ENCODE measurements around the gene NTN1. TPM values are rescaled to one million over a fixed set of nuclear protein-coding genes. Genes with fewer than 3 reads are reported as not detected.

The NTN1 gene
- polyA plus RNA-seq, 3 donors: 0.03 to 0.04 TPM; not detected in 1

- H3K4me2 ChIP-seq (replicated peaks; ENCODE audit: extremely low read depth, low read length, poor library complexity, severe bottlenecking): no peak overlapping the region
- no peak overlapping the region for H2AFZ ChIP-seq (ENCODE audit: insufficient read depth, low read depth, low read length, poor library complexity, severe bottlenecking)
- no peaks in the 10 kb centered on the region for H3K36me3 ChIP-seq (replicated peaks in 1 of 2; ENCODE audit: control insufficient read depth in 1 of 2, insufficient read depth in 2 of 2, low read length in 2 of 2)
- Mint-ChIP-seq H3K9me3 (peaks cover 0 to 3% (median 0%) of the 10 kb centered on the region in 7 donors), H3K27ac (peak overlapping the region in 2 of 7 donors; percentile 19 to 79), H3K4me3 (no peak overlapping the region), H3K36me3 (peaks cover 0 to 3% of the 10 kb centered on the region in 2 donors), H3K27me3 (ENCODE audit: low read depth in 3 of 3) (peaks cover 1 to 22% (median 19%) of the 10 kb centered on the region in 3 donors), H3K4me1 (peaks cover 21% of the 10 kb centered on the region)
- TF ChIP-seq CTCF (IDR thresholded peaks at IDR 0.05): no peak
- peaks cover 9 to 18% of the 10 kb centered on the region in 2 donors for H3K4me1 ChIP-seq (ENCODE audit: control insufficient read depth in 1 of 2, insufficient read depth in 2 of 2, low read length in 2 of 2)
- intact Hi-C loops (cut with micrococcal nuclease): no loop called here
- no peaks in the 10 kb centered on the region for H3K79me2 ChIP-seq (ENCODE audit: insufficient read depth, low read length)
- no peaks in the 10 kb centered on the region for H3K9me3 ChIP-seq (replicated peaks in 1 of 2; ENCODE audit: control insufficient read depth in 1 of 2, insufficient read depth in 1 of 2, low read length in 2 of 2)
- H4K20me1 ChIP-seq (ENCODE audit: insufficient read depth, low read length): no peaks in the 10 kb centered on the region
- DNase-seq: no peak
- H3K27ac ChIP-seq (ENCODE audit: low read depth in 1 of 2, low read length in 2 of 2): no peak overlapping the region
- no peak overlapping the region for H3K4me3 ChIP-seq (replicated peaks in 1 of 3; ENCODE audit: low read depth in 2 of 3, low read length in 3 of 3)
- WGBS (ENCODE audit: insufficient coverage): 91% methylated on average over 16 of the region's 16 CpGs
- H3K9ac ChIP-seq (ENCODE audit: insufficient read depth, low read length, poor library complexity, severe bottlenecking): no peak overlapping the region
- peaks cover 0 to 17% of the 10 kb centered on the region in 2 donors for H3K27me3 ChIP-seq (ENCODE audit: control insufficient read depth in 2 of 2, insufficient read depth in 2 of 2, low read length in 2 of 2)
These were observed 220.6 kb downstream of the NTN1 start for GRCh38 chr17:9241774-9242496.

GRCh38 chr17:9242497-9242881, 221.2 kb downstream of the NTN1 start:
- Mint-ChIP-seq H3K9me3 (peaks cover 0 to 3% (median 0%) of the 10 kb centered on the region in 7 donors), H3K4me3 (no peak overlapping the region), H3K27ac (no peak overlapping the region), H3K36me3 (peaks cover 0 to 5% of the 10 kb centered on the region in 2 donors), H3K4me1 (peaks cover 21% of the 10 kb centered on the region), H3K27me3 (ENCODE audit: low read depth in 3 of 3) (peaks cover 1 to 22% (median 19%) of the 10 kb centered on the region in 3 donors)
- Histone ChIP-seq H3K4me1 (ENCODE audit: control insufficient read depth in 1 of 2, insufficient read depth in 2 of 2, low read length in 2 of 2) (peaks cover 9 to 18% of the 10 kb centered on the region in 2 donors), H3K9me3 (replicated peaks in 1 of 2; ENCODE audit: control insufficient read depth in 1 of 2, insufficient read depth in 1 of 2, low read length in 2 of 2) (no peaks in the 10 kb centered on the region), H3K27ac (ENCODE audit: low read depth in 1 of 2, low read length in 2 of 2) (no peak overlapping the region), H2AFZ (ENCODE audit: insufficient read depth, low read depth, low read length, poor library complexity, severe bottlenecking) (no peak overlapping the region), H4K20me1 (ENCODE audit: insufficient read depth, low read length) (no peaks in the 10 kb centered on the region), H3K79me2 (ENCODE audit: insufficient read depth, low read length) (no peaks in the 10 kb centered on the region), H3K36me3 (replicated peaks in 1 of 2; ENCODE audit: control insufficient read depth in 1 of 2, insufficient read depth in 2 of 2, low read length in 2 of 2) (no peaks in the 10 kb centered on the region), H3K4me3 (replicated peaks in 1 of 3; ENCODE audit: low read depth in 2 of 3, low read length in 3 of 3) (no peak overlapping the region), H3K4me2 (replicated peaks; ENCODE audit: extremely low read depth, low read length, poor library complexity, severe bottlenecking) (no peak overlapping the region), H3K9ac (ENCODE audit: insufficient read depth, low read length, poor library complexity, severe bottlenecking) (no peak overlapping the region), H3K27me3 (ENCODE audit: control insufficient read depth in 2 of 2, insufficient read depth in 2 of 2, low read length in 2 of 2) (peaks cover 0 to 17% of the 10 kb centered on the region in 2 donors)
- intact Hi-C loops (cut with micrococcal nuclease): no loop called here
- WGBS (ENCODE audit: insufficient coverage): 95% methylated on average over 12 of the region's 16 CpGs
- no peak for DNase-seq
- TF ChIP-seq CTCF (IDR thresholded peaks at IDR 0.05): no peak
